ENCODE data around the gene SLC22A7. TPM values are rescaled to one million over a fixed set of nuclear protein-coding genes. Genes with fewer than 3 reads are reported as not detected.

The SLC22A7 gene
- total RNA-seq, 1 donor from 2014 or later: not detected

DNA sequence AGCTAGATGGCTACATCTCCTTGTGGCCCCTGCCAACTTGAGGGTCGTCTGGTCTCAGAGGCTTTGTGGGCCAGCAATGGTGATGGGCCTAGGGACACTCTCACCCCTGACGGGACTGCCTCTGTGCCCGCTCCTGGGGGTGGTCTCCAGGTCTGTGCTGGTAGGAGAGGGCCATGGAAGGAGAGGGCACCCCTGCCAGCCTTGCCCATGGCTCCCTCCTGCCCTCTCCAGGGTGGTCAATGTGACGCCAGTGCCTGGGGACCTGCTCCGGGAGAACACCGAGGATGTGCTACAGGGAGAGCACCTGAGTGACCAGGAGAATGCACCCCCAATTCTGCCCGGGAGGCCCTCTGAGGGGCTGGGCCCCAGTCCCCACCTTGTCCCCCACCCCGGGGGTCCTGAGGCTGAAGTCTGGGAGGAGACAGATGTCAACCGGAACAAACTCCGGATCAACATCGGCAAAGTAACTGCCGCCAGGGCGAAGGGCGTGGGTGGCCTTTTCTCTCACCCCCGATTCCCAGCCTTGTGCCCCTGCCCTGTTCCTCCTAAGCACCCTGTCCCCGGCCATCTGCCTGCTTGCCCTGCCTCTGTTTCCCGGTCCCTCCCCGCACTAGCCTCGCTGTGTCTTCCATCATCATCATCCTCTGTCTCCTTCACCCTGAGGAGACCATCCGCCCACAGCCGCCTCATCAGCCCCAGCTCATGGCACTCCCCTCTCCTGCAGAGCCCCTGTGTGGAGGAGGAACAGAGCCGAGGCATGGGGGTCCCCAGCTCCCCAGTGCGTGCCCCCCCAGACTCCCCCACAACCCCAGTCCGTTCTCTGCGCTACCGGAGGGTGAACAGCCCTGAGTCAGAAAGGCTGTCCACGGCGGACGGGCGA, 39.0 kb upstream of the SLC22A7 start:
- H3K4me1 Mint-ChIP-seq (ENCODE audit: unreplicated experiment): peaks cover 33% of the 10 kb centered on the region
- no peak for DNase-seq (ENCODE audit: extremely low spot score, unreplicated experiment)
- H3K27ac Mint-ChIP-seq: no peak overlapping the region
- TF ChIP-seq, protein P1, sequence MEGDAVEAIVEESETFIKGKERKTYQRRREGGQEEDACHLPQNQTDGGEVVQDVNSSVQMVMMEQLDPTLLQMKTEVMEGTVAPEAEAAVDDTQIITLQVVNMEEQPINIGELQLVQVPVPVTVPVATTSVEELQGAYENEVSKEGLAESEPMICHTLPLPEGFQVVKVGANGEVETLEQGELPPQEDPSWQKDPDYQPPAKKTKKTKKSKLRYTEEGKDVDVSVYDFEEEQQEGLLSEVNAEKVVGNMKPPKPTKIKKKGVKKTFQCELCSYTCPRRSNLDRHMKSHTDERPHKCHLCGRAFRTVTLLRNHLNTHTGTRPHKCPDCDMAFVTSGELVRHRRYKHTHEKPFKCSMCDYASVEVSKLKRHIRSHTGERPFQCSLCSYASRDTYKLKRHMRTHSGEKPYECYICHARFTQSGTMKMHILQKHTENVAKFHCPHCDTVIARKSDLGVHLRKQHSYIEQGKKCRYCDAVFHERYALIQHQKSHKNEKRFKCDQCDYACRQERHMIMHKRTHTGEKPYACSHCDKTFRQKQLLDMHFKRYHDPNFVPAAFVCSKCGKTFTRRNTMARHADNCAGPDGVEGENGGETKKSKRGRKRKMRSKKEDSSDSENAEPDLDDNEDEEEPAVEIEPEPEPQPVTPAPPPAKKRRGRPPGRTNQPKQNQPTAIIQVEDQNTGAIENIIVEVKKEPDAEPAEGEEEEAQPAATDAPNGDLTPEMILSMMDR (conservative IDR thresholded peaks at IDR 0.05): no peak
- no peak overlapping the region for H3K4me3 Mint-ChIP-seq
- H3K9me3 Mint-ChIP-seq: no peaks in the 10 kb centered on the region
- no peaks in the 10 kb centered on the region for H3K36me3 Mint-ChIP-seq
- peaks cover 12% of the 10 kb centered on the region for H3K27me3 Mint-ChIP-seq

DNA sequence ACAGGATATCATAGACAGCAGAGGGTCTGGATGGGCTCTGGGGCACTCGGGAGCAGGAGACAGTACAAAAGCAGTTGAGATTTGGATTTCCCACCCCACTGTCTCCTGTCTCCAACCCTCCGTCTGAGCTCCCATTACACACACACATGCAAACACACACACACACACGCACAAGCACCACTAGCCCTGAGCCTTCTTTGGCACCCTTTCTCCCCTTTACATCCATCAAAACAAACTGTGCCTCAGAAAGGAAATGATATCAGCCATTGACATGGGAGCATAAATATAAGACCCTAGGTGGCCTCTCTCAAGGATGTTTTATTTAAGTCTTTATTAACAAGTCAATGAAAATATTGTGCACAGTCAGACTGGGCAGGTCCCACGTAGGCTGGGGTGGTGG, 37.3 kb upstream of the SLC22A7 start:
- peaks cover 30% of the 10 kb centered on the region for H3K4me1 Mint-ChIP-seq (ENCODE audit: unreplicated experiment)
- no peak for DNase-seq (ENCODE audit: extremely low spot score, unreplicated experiment)
- no peak overlapping the region for H3K27ac Mint-ChIP-seq
- H3K4me3 Mint-ChIP-seq: no peak overlapping the region
- H3K36me3 Mint-ChIP-seq: no peaks in the 10 kb centered on the region
- H3K27me3 Mint-ChIP-seq: peaks cover 10% of the 10 kb centered on the region
- H3K9me3 Mint-ChIP-seq: no peaks in the 10 kb centered on the region
- TF ChIP-seq, protein P1 (conservative IDR thresholded peaks at IDR 0.05): no peak

DNA sequence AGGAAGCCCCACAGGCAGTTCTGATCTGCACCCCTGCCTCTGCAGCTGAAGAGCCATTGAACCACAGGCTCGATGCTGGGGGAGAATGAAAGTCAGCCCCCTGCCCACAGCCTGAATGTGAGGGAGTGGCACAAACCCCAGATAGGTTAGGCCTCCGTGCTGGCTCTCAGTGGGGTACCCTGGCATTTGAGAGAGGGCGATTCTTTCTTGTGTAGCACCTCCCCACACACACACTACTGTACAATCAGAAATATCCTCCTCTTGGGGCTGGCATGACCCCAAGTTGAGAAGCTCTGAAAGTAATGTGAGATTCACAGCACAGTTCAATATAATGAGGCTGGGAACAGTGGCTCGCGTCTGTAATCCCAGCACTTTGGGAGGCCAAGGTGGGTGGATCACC, 36.9 kb upstream of the SLC22A7 start:
- TF ChIP-seq, protein P1 (conservative IDR thresholded peaks at IDR 0.05): no peak
- peaks cover 9% of the 10 kb centered on the region for H3K27me3 Mint-ChIP-seq
- H3K4me3 Mint-ChIP-seq: no peak overlapping the region
- H3K9me3 Mint-ChIP-seq: no peaks in the 10 kb centered on the region
- H3K27ac Mint-ChIP-seq: no peak overlapping the region
- no peaks in the 10 kb centered on the region for H3K36me3 Mint-ChIP-seq
- DNase-seq (ENCODE audit: extremely low spot score, unreplicated experiment): no peak
- H3K4me1 Mint-ChIP-seq (ENCODE audit: unreplicated experiment): peaks cover 28% of the 10 kb centered on the region

- Mint-ChIP-seq H3K27ac (no peak overlapping the region), H3K36me3 (no peaks in the 10 kb centered on the region), H3K4me1 (ENCODE audit: unreplicated experiment) (peaks cover 28% of the 10 kb centered on the region), H3K4me3 (no peak overlapping the region), H3K27me3 (peaks cover 9% of the 10 kb centered on the region), H3K9me3 (no peaks in the 10 kb centered on the region)
- TF ChIP-seq, protein P1 (conservative IDR thresholded peaks at IDR 0.05): no peak
- DNase-seq (ENCODE audit: extremely low spot score, unreplicated experiment): no peak
These were observed 35.9 kb upstream of the SLC22A7 start for GRCh38 chr6:43262000-43262779.

- peaks cover 33% of the 10 kb centered on the region for H3K4me1 Mint-ChIP-seq (ENCODE audit: unreplicated experiment)
- H3K4me3 Mint-ChIP-seq: no peak overlapping the region
- TF ChIP-seq, protein P1 (conservative IDR thresholded peaks at IDR 0.05): no peak
- H3K27ac Mint-ChIP-seq: no peak overlapping the region
- no peaks in the 10 kb centered on the region for H3K9me3 Mint-ChIP-seq
- no peaks in the 10 kb centered on the region for H3K36me3 Mint-ChIP-seq
- DNase-seq (ENCODE audit: extremely low spot score, unreplicated experiment): no peak
- peaks cover 16% of the 10 kb centered on the region for H3K27me3 Mint-ChIP-seq
These were observed 35.2 kb upstream of the SLC22A7 start for GRCh38 chr6:43262780-43263313.

Measured in type B pancreatic cell (in vitro differentiated cells).